H9 (cell line): ENCODE results near the gene YAP1. TPM values are rescaled to one million over a fixed set of nuclear protein-coding genes. Genes with fewer than 3 reads are reported as not detected.

ENCODE experiments used
- DNase-seq: peaks from one replicate; pipeline ENCODE4 v3.0.0-alpha.2; 2017
- H2AFZ ChIP-seq: one replicate; pipeline ENCODE4 v1.6.1; 2013; ENCODE audit warnings: mild to moderate bottlenecking, low read length, control low read depth, moderate library complexity
- H2AK5ac ChIP-seq: 2 replicates; pipeline ENCODE4 v1.6.1; 2013; ENCODE audit warnings: low read length, control low read depth, mixed read lengths; ENCODE audit not compliant: insufficient read length
- H2BK120ac ChIP-seq: one replicate; pipeline ENCODE4 v1.6.1; 2013; ENCODE audit warnings: low read depth, mild to moderate bottlenecking, low read length, control low read depth, inconsistent platforms; ENCODE audit not compliant: poor library complexity, severe bottlenecking
- H2BK12ac ChIP-seq: 2 replicates; pipeline ENCODE4 v1.6.1; 2013; ENCODE audit warnings: low read length, control low read depth, mixed read lengths, low read depth; ENCODE audit not compliant: insufficient read length
- H2BK15ac ChIP-seq: 2 replicates; pipeline ENCODE4 v1.6.1; 2013; ENCODE audit warnings: low read depth, low read length, control low read depth
- H2BK20ac ChIP-seq: one replicate; pipeline ENCODE4 v1.6.1; 2013; ENCODE audit warnings: low read depth, mild to moderate bottlenecking, low read length, control low read depth, inconsistent platforms; ENCODE audit not compliant: poor library complexity, severe bottlenecking
- H2BK5ac ChIP-seq: 2 replicates; pipeline ENCODE4 v1.6.1; 2013; ENCODE audit warnings: low read length, control low read depth, mixed read lengths; ENCODE audit not compliant: insufficient read length
- H3K14ac ChIP-seq: 2 replicates; pipeline ENCODE4 v1.6.1; 2013; ENCODE audit warnings: low read length, control low read depth; ENCODE audit not compliant: insufficient read depth
- H3K18ac ChIP-seq: 2 replicates; pipeline ENCODE4 v1.6.1; 2013; ENCODE audit warnings: low read depth, mild to moderate bottlenecking, mixed read lengths, low read length, control low read depth; ENCODE audit not compliant: insufficient read length
- H3K23ac ChIP-seq: 2 replicates; pipeline ENCODE4 v1.6.1; 2013; ENCODE audit warnings: low read length, control low read depth, mixed read lengths, low read depth; ENCODE audit not compliant: insufficient read length
- H3K23me2 ChIP-seq: 2 replicates; pipeline ENCODE4 v1.6.1; 2013; ENCODE audit warnings: low read depth, mild to moderate bottlenecking, mixed read lengths, low read length, control low read depth; ENCODE audit not compliant: insufficient read length, poor library complexity, severe bottlenecking
- H3K27ac ChIP-seq: 2 replicates; pipeline ENCODE4 v1.5.1; 2013; ENCODE audit warnings: low read length, control low read depth, mixed read lengths, low read depth; ENCODE audit not compliant: insufficient read length
- H3K27me3 ChIP-seq: 2 replicates; pipeline ENCODE4 v1.6.1; 2013; ENCODE audit warnings: low read length, control low read depth, inconsistent platforms; ENCODE audit not compliant: insufficient read depth
- H3K4ac ChIP-seq: 2 replicates; pipeline ENCODE4 v1.6.1; 2013; ENCODE audit warnings: low read depth, mild to moderate bottlenecking, control low read depth, inconsistent platforms, low read length, moderate library complexity
- H3K4me1 ChIP-seq: 2 replicates; pipeline ENCODE4 v1.6.1; 2013; ENCODE audit warnings: low read length, control low read depth, inconsistent platforms; ENCODE audit not compliant: insufficient read depth
- H3K4me2 ChIP-seq: 2 replicates; pipeline ENCODE4 v1.6.1; 2013; ENCODE audit warnings: low read length, control low read depth, mixed read lengths; ENCODE audit not compliant: insufficient read length, insufficient read depth
- H3K56ac ChIP-seq: 2 replicates; pipeline ENCODE4 v1.6.1; 2013; ENCODE audit warnings: low read depth, mild to moderate bottlenecking, mixed read lengths, low read length, control low read depth; ENCODE audit not compliant: insufficient read length
- H3K79me1 ChIP-seq: 2 replicates; pipeline ENCODE4 v1.6.1; 2013; ENCODE audit warnings: low read depth, mild to moderate bottlenecking, moderate library complexity, low read length, control low read depth, inconsistent platforms; ENCODE audit not compliant: insufficient read depth, poor library complexity, severe bottlenecking
- H3K79me2 ChIP-seq: 2 replicates; pipeline ENCODE4 v1.6.1; 2013; ENCODE audit warnings: low read length, control low read depth, inconsistent platforms; ENCODE audit not compliant: insufficient read depth
- H3K9ac ChIP-seq: 2 replicates; pipeline ENCODE4 v1.6.1; 2013; ENCODE audit warnings: low read length, control low read depth, mixed read lengths; ENCODE audit not compliant: insufficient read length; ENCODE audit errors: extremely low read depth
- H3K9me3 ChIP-seq: one replicate; pipeline ENCODE4 v1.6.1; 2013; ENCODE audit warnings: low read depth, low read length, inconsistent platforms; ENCODE audit not compliant: control insufficient read depth
- H3T11ph ChIP-seq: one replicate; pipeline ENCODE4 v1.6.1; 2013; ENCODE audit warnings: mild to moderate bottlenecking, low read length, control low read depth, inconsistent platforms
- H4K20me1 ChIP-seq: one replicate; pipeline ENCODE4 v1.6.1; 2013; ENCODE audit not compliant: control insufficient read depth, insufficient read length, insufficient read depth
- H4K5ac ChIP-seq: 2 replicates; pipeline ENCODE4 v1.6.1; 2013; ENCODE audit warnings: low read depth, mild to moderate bottlenecking, mixed read lengths, low read length, control low read depth; ENCODE audit not compliant: insufficient read length
- H4K8ac ChIP-seq: replicated peaks from 2 replicates; pipeline ENCODE4 v1.6.1; 2013; ENCODE audit warnings: low read length, control low read depth, mixed read lengths, low read depth; ENCODE audit not compliant: insufficient read length
- H4K91ac ChIP-seq: 2 replicates; pipeline ENCODE4 v1.6.1; 2013; ENCODE audit warnings: low read depth, mild to moderate bottlenecking, moderate library complexity, mixed read lengths, low read length, control low read depth; ENCODE audit not compliant: insufficient read length
- H3K27ac Mint-ChIP-seq, 3 experiments: 2 replicates in 2 of 3; 3 replicates in 1 of 3; pipeline ENCODE4 v1.8.0; 2020 to 2021; ENCODE audit warnings: mixed read lengths in 3 of 3, mild to moderate bottlenecking in 1 of 3, moderate library complexity in 1 of 3
- H3K27me3 Mint-ChIP-seq: 2 replicates; pipeline ENCODE4 v1.8.0; 2021; ENCODE audit warnings: low read depth, mild to moderate bottlenecking, moderate library complexity, mixed read lengths
- H3K36me3 Mint-ChIP-seq, 3 experiments: 2 replicates in 2 of 3; 3 replicates in 1 of 3; pipeline ENCODE4 v1.8.0; 2020 to 2021; ENCODE audit warnings: low read depth in 3 of 3, mixed read lengths in 3 of 3; ENCODE audit not compliant: insufficient read depth in 1 of 3
- H3K4me1 Mint-ChIP-seq, 2 experiments: 2 replicates each; pipeline ENCODE4 v1.8.0; 2020; ENCODE audit warnings: mixed read lengths in 2 of 2
- H3K4me3 Mint-ChIP-seq, 2 experiments: 2 replicates in 1 of 2; 3 replicates in 1 of 2; pipeline ENCODE4 v1.8.0; 2020 to 2021; ENCODE audit warnings: mild to moderate bottlenecking in 2 of 2, mixed read lengths in 2 of 2, moderate library complexity in 1 of 2
- H3K9me3 Mint-ChIP-seq, 2 experiments: 2 replicates in 1 of 2; 3 replicates in 1 of 2; pipeline ENCODE4 v1.8.0; 2020; ENCODE audit warnings: mild to moderate bottlenecking in 2 of 2, mixed read lengths in 2 of 2, moderate library complexity in 1 of 2
- CTCF ChIP-seq: fragments of 200-600 bp; sonication (generic); conservative IDR thresholded peaks from 3 replicates; pipeline ENCODE4 v1.8.0; 2021; ENCODE audit warnings: antibody characterized with exemption, mild to moderate bottlenecking
- WGBS: extraction: QIAGEN DNeasy Blood & Tissue Kit; methylation state at CpG from one replicate; pipeline ENCODE4 v1.1.7; 2013; ENCODE audit warnings: missing lambda C conversion rate, low lambda C conversion rate, mixed read lengths; ENCODE audit not compliant: insufficient read length; ENCODE audit errors: extremely low coverage; 5-methylcytosine and 5-hydroxymethylcytosine counted together
- total RNA-seq: library from RNA; stranded (reverse); gene quantifications from 2 replicates; pipeline ENCODE4 v1.2.1, GENCODE V29; 2021

Gene YAP1
- total RNA-seq, 1 experiment from 2014 or later, result 124 TPM

GRCh38 chr11:102251423-102251822 lies 141.2 kb downstream of the YAP1 start:
- Histone ChIP-seq H2AK5ac (no peak overlapping the region), H2BK12ac (no peak overlapping the region), H2AFZ (no peak overlapping the region), H3K27ac (no peak overlapping the region), H3K4ac (no peak overlapping the region), H3K9ac (no peak overlapping the region), H4K8ac (no peak overlapping the region), H3K23me2 (no peaks in the 10 kb centered on the region), H3K79me1 (no peaks in the 10 kb centered on the region), H4K20me1 (no peaks in the 10 kb centered on the region), H2BK5ac (no peak overlapping the region), H3K23ac (no peak overlapping the region), H3K9me3 (no peaks in the 10 kb centered on the region), H4K91ac (no peak overlapping the region), H2BK15ac (no peak overlapping the region), H3K14ac (no peak overlapping the region), H3K79me2 (no peaks in the 10 kb centered on the region), H2BK120ac (no peak overlapping the region), H2BK20ac (no peak overlapping the region), H3K56ac (no peak overlapping the region), H3K27me3 (no peaks in the 10 kb centered on the region), H3K18ac (no peak overlapping the region), H3T11ph (no peak overlapping the region), H3K4me2 (no peak overlapping the region), H3K4me1 (no peaks in the 10 kb centered on the region), H4K5ac (no peak overlapping the region)
- no peak overlapping the region for H3K4me3 Mint-ChIP-seq
- H3K9me3 Mint-ChIP-seq, result no peaks in the 10 kb centered on the region
- DNase-seq, result no peak
- no peak overlapping the region for H3K27ac Mint-ChIP-seq
- TF ChIP-seq CTCF, result no peak
- H3K36me3 Mint-ChIP-seq, result peaks cover 0 to 4% (median 0%) of the 10 kb centered on the region in 3 experiments; a peak in 2 of 7 replicates
- H3K4me1 Mint-ChIP-seq, result peaks cover 6 to 10% of the 10 kb centered on the region in 2 experiments
- no peaks in the 10 kb centered on the region for H3K27me3 Mint-ChIP-seq
- WGBS, result no CpG with 5 or more reads among the region's 2 CpGs
